Measurements from ENCODE around the gene IFNE. TPM values are rescaled to one million over a fixed set of nuclear protein-coding genes. Genes with fewer than 3 reads are reported as not detected.

The IFNE gene
- total RNA-seq, 1 experiment from 2014 or later, result not detected

- Histone ChIP-seq H3T11ph (ENCODE audit: low read length) (no peak overlapping the region), H3K4ac (ENCODE audit: low read depth, low read length) (no peak overlapping the region), H2AFZ (ENCODE audit: low read length) (no peak overlapping the region), H3K9ac (ENCODE audit: extremely low read depth, insufficient read length, low read length) (no peak overlapping the region), H2BK5ac (ENCODE audit: insufficient read length, low read length) (no peak overlapping the region), H2BK20ac (ENCODE audit: low read depth, low read length, poor library complexity, severe bottlenecking) (no peak overlapping the region), H4K20me1 (ENCODE audit: control insufficient read depth, insufficient read depth, insufficient read length) (no peaks in the 10 kb centered on the region), H3K27ac (ENCODE audit: insufficient read length, low read depth, low read length) (no peak overlapping the region), H3K23me2 (ENCODE audit: insufficient read length, low read depth, low read length, poor library complexity, severe bottlenecking) (no peaks in the 10 kb centered on the region), H4K8ac (replicated peaks; ENCODE audit: insufficient read length, low read depth, low read length) (no peak overlapping the region), H4K5ac (ENCODE audit: insufficient read length, low read depth, low read length) (no peak overlapping the region), H3K27me3 (ENCODE audit: insufficient read depth, low read length) (no peaks in the 10 kb centered on the region), H3K4me1 (ENCODE audit: insufficient read depth, low read length) (no peaks in the 10 kb centered on the region), H3K79me1 (ENCODE audit: insufficient read depth, low read depth, low read length, poor library complexity, severe bottlenecking) (no peaks in the 10 kb centered on the region), H3K4me2 (ENCODE audit: insufficient read depth, insufficient read length, low read length) (no peak overlapping the region), H3K79me2 (ENCODE audit: insufficient read depth, low read length) (no peaks in the 10 kb centered on the region), H3K23ac (ENCODE audit: insufficient read length, low read depth, low read length) (no peak overlapping the region), H2AK5ac (ENCODE audit: insufficient read length, low read length) (no peak overlapping the region), H3K18ac (ENCODE audit: insufficient read length, low read depth, low read length) (no peak overlapping the region), H4K91ac (ENCODE audit: insufficient read length, low read depth, low read length) (no peak overlapping the region), H2BK12ac (ENCODE audit: insufficient read length, low read depth, low read length) (no peak overlapping the region), H3K56ac (ENCODE audit: insufficient read length, low read depth, low read length) (no peak overlapping the region), H3K14ac (ENCODE audit: insufficient read depth, low read length) (no peak overlapping the region), H2BK15ac (ENCODE audit: low read depth, low read length) (no peak overlapping the region), H3K9me3 (ENCODE audit: control insufficient read depth, low read depth, low read length) (no peaks in the 10 kb centered on the region), H2BK120ac (ENCODE audit: low read depth, low read length, poor library complexity, severe bottlenecking) (no peak overlapping the region)
- no peaks in the 10 kb centered on the region for H3K36me3 Mint-ChIP-seq (ENCODE audit: insufficient read depth in 1 of 3, low read depth in 3 of 3)
- H3K27ac Mint-ChIP-seq, result no peak overlapping the region
- TF ChIP-seq, protein P1, sequence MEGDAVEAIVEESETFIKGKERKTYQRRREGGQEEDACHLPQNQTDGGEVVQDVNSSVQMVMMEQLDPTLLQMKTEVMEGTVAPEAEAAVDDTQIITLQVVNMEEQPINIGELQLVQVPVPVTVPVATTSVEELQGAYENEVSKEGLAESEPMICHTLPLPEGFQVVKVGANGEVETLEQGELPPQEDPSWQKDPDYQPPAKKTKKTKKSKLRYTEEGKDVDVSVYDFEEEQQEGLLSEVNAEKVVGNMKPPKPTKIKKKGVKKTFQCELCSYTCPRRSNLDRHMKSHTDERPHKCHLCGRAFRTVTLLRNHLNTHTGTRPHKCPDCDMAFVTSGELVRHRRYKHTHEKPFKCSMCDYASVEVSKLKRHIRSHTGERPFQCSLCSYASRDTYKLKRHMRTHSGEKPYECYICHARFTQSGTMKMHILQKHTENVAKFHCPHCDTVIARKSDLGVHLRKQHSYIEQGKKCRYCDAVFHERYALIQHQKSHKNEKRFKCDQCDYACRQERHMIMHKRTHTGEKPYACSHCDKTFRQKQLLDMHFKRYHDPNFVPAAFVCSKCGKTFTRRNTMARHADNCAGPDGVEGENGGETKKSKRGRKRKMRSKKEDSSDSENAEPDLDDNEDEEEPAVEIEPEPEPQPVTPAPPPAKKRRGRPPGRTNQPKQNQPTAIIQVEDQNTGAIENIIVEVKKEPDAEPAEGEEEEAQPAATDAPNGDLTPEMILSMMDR (conservative IDR thresholded peaks at IDR 0.05), result no peak
- DNase-seq, result no peak
- H3K9me3 Mint-ChIP-seq, result no peaks in the 10 kb centered on the region
- H3K4me3 Mint-ChIP-seq, result no peak overlapping the region
- H3K27me3 Mint-ChIP-seq (ENCODE audit: low read depth), result no peaks in the 10 kb centered on the region
- WGBS (ENCODE audit: extremely low coverage, insufficient read length, low lambda C conversion rate), result no CpG with 5 or more reads among the region's 1 CpG
- no peaks in the 10 kb centered on the region for H3K4me1 Mint-ChIP-seq
Observed at GRCh38 chr9:21513431-21513830, 31.3 kb upstream of the IFNE start.
